Endothelial cell of umbilical vein (primary cell): ENCODE results near the gene MRPL48.

Experiments
- FOS ChIP-seq: IDR thresholded peaks from 2 replicates; pipeline ENCODE4 v1.6.1; 2011; ENCODE audit warnings: mild to moderate bottlenecking, low read length, moderate library complexity, borderline replicate concordance; ENCODE audit not compliant: insufficient read depth
- MYC ChIP-seq: IDR thresholded peaks from one replicate; pipeline ENCODE4 v1.6.1; 2011; ENCODE audit warnings: mild to moderate bottlenecking, low read depth, low read length
- TF ChIP-seq, protein P1 (sequence below), 2 donors: IDR thresholded peaks; 1 replicate in 1 of 2; 2 replicates in 1 of 2; pipeline ENCODE4 v1.5.1; 2011; ENCODE audit warnings: low read length in 2 of 2, mild to moderate bottlenecking in 2 of 2, moderate library complexity in 2 of 2, control low read depth in 1 of 2, inconsistent platforms in 1 of 2, low read depth in 1 of 2; ENCODE audit not compliant: insufficient read depth in 1 of 2; ENCODE audit errors: extremely low read depth in 1 of 2
- TF ChIP-seq, protein P2 (sequence below): IDR thresholded peaks from 2 replicates; pipeline ENCODE4 v1.6.1; 2011; ENCODE audit not compliant: insufficient read depth, insufficient read length

DNA sequence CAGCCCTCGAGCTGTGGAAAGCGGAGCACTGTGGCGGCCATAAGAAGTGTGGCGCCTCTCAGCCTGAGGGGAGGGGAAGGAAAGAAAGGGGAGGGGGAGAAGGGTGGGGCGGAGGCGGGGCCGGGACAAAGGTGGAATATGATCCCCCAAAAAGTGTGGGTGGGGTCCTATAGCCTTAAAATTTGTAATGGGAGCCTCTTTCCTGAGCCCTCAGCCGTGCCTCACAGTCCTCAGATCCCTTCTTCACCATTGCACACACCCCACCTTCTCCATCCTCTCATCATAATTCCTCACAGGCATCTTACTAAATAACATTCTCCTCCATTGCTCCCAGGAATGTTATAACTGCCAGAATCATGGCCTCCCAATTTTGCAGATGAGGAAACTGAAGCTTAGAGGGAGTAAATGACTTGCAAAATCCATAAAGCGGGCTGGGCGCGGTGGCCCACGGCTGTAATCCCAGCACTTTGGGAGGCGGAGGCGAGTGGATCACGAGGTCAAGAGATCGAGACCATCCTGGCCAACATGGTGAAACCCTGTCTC, 26.2 kb upstream of the MRPL48 start:
- TF ChIP-seq, protein P1, sequence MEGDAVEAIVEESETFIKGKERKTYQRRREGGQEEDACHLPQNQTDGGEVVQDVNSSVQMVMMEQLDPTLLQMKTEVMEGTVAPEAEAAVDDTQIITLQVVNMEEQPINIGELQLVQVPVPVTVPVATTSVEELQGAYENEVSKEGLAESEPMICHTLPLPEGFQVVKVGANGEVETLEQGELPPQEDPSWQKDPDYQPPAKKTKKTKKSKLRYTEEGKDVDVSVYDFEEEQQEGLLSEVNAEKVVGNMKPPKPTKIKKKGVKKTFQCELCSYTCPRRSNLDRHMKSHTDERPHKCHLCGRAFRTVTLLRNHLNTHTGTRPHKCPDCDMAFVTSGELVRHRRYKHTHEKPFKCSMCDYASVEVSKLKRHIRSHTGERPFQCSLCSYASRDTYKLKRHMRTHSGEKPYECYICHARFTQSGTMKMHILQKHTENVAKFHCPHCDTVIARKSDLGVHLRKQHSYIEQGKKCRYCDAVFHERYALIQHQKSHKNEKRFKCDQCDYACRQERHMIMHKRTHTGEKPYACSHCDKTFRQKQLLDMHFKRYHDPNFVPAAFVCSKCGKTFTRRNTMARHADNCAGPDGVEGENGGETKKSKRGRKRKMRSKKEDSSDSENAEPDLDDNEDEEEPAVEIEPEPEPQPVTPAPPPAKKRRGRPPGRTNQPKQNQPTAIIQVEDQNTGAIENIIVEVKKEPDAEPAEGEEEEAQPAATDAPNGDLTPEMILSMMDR (IDR thresholded peaks at IDR 0.05; ENCODE audit: extremely low read depth in 1 of 2, insufficient read depth in 1 of 2, low read depth in 1 of 2, low read length in 2 of 2): no peak
- TF ChIP-seq, protein P2, sequence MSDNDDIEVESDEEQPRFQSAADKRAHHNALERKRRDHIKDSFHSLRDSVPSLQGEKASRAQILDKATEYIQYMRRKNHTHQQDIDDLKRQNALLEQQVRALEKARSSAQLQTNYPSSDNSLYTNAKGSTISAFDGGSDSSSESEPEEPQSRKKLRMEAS: no peak
- no peak for TF ChIP-seq MYC
- TF ChIP-seq FOS: no peak
